Activated CD8-positive, alpha-beta memory T cell treated with anti-CD3 and anti-CD28 coated beads, Interleukin-2, amount 50 U/mL, for 1 hour (primary cell): ENCODE measurements around the gene NRBF2.
"Not testable (repeated sequence)": the region's sequence is repeated elsewhere in the genome, so short reads cannot be mapped to it uniquely, and the experiment has no call there.

Experiments
- DNase-seq: peaks from one replicate; pipeline ENCODE4 v3.0.0-alpha.2; 2020; ENCODE audit errors: extremely low read depth

NRBF2 gene

GRCh38 chr10:63133056-63133820 is at the start of gene NRBF2:
Gene NRBF2, plus strand, starts transcription at chr10:63133328. Its CDS starts 143 bp downstream, at chr10:63133471.
- peak; percentile 93 for DNase-seq

DNA sequence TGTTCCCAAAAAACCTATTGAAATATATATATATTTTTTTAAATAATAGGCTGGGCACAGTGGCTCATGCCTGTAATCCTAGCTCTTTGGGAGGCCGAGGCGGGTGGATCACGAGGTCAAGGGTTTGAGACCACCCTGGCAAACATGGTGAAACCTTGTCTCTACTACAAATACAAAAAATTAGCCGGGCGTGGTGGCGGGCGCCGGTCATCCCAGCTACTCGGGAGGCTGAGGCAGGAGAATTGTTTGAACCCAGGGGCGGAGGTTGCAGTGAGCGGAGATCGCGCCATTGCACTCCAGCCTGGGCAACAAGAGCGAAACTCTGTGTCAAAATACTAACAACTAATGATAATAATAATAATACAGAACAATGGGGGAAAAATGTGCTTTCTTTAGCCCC is 49.7 kb upstream of the NRBF2 start:
- not testable (repeated sequence) for DNase-seq

DNA sequence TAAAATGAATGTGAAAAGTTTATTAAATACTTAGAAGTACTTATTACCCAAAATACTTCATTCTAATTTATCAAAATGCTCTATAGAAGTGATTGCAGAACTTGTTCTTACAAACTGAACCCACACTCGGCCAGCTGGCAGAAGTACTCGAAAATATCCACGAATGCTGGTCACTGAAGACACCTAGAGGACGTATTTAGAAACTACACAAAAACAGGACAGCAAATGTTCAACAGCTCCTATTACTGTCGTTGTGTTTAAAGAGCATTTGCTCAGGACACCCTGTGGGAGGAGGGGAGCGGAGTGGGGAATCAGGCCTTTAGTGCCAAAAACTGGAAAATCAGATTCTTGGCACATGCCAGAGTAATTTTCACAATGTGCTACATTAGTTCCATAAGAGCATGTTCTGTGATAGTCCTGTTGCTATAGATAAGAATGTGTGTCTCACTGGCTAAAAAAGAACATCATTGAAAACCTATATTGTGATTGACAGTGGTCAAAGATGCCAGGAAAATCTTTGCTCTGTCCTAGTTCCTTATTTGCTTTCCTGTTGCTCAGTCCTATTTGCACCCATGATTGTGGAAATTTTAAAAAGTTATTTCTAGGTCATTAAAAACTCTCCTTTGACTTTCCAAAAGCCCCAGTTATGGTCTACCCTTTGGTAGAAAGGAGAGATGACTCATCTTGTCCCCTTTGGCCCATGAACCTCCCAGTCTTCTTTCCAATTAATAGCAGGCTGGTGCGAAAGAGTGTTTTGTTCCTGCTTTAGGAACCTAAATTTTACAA is 49.0 kb upstream of the NRBF2 start:
- peak; percentile 3 for DNase-seq

DNA sequence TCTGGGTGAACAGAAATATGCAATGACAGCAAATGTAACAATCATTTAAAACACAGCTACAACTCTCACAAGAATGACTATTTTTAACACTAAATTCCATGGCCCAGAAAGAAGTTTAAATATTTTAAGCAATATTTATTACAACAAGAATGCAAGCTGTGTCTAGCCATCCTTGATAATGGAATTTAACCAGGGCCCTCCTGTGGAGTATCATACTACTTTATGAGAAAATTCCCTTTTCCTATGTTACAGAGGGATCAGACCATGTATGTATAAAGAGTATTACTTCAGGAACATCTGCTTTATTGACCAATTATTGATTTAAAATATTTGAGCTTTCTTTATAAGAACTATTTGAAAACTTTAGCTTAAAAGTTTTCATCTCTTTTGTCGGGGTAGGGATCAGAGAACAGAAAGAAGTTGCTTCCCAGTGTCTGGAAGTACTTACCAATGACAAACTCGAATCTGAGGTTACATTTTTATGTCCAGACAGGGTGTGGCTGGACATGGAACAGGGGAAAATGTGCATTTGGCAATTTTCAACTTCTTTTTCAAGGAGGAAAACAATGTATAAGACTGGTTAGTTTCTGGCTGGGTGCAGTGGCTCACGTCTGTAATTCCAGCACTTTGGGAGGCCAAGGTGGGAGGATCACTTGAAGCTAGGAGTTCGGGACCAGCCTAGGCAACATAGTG is 48.3 kb upstream of the NRBF2 start:
- DNase-seq, result no peak

DNA sequence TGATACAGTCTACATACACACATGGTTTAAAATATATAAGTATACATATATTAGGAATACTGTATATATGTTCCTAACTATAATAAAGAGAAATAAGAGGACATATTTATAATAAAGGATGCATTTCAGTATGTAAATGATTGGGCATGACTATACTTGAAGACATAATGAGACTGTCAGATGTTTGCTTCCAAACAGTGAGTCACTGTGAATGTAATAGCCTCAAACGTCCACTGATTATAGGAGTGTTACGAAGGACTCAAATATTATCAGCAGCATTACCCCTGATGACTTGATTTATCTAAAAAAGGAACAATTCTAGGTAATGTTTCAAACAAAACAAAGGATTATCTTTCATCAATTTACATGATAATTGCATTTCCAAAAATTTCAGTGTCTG is 39.9 kb upstream of the NRBF2 start:
- DNase-seq, result no peak

DNA sequence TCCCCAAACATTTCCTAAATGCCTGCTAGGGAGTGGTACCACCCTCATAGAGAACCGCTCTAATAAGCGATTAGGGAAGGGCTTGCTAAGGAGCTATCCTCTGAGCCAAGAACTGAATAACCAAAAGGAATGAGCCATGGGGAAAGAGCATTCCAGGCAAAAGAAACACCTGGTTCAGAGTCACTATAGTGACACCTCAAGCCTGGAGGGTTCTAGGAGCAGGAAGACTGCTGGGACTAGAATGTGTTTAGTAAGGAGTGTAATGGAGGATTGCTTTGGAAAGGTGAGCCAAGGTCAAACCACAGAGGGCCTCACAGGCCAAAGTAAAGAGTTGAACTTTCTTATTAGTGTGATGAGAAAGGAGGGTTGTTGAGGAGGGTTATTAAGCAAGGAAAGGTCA is 38.7 kb upstream of the NRBF2 start:
- DNase-seq, result no peak

DNA sequence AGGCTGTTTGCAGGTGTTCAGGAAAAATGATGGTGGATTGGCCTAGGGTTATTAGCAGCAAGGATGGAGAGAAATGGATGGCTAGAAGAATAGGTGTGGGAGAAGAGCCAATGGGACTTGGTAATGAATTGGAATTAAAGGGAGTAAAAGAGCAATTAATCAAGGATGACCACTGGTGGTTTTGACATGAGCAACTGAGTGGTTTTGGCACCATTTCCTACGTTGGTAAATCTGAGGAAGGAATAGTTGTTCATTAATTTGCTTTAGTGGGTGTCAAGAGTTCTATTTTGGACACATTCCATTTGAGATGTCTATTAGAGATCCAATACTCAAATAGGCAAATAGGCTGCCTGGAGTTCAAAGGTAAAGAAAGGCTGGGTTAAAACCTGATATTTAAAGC is 38.2 kb upstream of the NRBF2 start:
- DNase-seq, result no peak

DNA sequence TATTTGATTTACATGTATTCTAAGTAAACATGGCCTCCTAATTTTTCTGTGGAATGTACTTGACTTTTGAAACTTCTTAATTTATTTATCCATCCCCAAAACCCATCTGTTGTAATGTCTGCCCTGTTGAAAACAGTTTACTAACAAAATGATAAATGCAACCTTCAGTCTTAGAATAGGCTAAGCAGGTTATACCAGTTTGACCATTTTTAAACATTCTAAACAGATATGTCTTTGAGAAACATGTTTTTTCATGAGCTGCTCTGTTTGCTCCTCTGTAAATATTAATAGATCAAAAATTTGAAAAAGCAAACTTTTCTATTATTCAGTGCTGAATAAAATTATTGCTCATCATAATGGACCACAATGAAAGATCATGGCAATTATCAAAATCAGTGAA is 33.4 kb upstream of the NRBF2 start:
- no peak for DNase-seq

DNA sequence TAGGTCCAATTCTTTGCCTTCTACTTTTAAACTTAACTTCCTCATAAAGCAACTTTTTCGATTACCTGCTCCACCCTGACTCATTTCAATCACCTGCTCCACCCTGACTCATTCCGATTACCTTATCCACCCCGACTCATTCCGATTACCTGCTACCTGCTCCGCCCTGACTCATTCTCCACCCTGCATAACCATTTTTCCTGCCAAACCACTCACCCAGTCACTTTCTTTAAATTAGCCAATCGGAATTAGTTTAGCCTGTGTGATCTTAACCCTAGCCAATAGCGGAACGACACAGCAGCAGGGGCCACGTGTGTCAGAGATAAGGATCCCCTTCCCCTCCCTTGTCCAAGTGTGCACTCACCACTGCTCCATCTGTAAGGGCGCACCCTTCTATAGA is 32.0 kb upstream of the NRBF2 start:
- not testable (repeated sequence) for DNase-seq

DNA sequence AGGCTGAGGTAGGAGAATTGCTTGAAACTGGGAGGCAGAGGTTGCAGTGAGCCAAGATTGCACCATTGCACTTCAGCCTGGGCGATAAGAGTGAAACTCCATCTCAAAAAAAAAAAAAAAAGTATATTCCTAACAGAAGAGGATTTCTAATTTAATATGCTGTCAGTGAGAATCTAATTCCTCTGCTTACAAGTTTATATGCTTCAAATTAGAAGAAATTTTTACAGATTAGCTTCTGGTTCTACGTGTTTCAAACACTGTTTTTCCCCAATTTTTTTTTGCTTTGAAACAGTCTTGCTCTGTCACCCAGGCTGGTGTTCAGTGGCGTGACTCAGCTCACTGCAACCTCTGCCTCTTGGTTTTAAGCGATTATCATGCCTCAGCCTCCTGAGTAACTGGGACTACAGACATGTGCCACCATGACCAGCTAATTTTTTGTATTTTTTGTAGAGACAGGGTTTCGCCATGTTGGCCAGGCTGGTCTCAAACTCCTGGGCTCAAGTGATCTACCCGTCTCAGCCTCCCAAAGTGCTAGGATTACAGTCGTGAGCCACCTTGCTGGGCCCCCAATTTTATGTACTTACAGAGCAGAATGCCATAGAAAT is 30.7 kb upstream of the NRBF2 start:
- not testable (repeated sequence) for DNase-seq

GRCh38 chr10:63103178-63103577 is 29.9 kb upstream of the NRBF2 start:
- not testable (repeated sequence) for DNase-seq

- DNase-seq, result no peak
Measured at GRCh38 chr10:63103971-63104409, 29.1 kb upstream of the NRBF2 start.

DNA sequence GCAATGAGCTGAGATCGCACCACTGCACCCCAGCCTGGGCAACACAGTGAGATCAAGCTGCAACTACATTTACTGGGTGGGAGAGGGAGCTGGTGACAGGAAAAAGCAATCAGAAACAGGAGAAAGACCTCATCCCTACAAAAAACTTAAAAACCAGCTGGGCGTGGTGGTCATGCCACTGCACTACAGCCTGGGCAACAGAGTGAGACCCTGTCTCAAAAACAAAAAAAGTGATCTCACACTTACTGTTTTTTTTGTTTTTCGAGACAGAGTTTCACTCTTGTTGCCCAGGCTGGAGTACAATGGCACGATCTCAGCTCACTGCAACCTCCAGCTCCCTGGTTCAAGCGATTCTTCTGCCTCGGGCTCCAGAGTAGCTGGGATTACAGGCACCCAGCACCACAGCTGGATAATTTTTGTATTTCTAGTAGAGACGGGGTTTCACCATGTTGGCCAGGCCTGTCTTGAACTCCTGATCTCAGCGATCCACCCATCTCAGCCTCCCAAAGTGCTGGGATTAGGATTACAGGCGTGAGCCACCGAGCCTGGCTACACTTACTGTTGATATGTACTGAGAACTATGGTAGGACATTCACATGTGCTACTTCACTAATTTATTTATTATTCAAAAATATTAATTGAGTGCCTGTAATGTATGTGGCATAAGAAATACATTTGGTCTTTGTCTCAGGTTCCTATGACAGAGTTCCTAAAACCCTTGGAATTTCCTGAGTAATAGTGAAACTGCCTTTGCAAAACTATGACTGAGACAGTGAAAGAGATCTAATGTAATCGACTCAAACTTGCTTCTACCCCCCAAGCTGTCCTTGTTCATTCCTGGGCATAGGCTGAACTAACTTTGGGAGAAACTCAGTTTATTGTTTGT is 27.7 kb upstream of the NRBF2 start:
- DNase-seq, result no peak

- no peak for DNase-seq
Measured at GRCh38 chr10:63106111-63106755, 26.9 kb upstream of the NRBF2 start.

GRCh38 chr10:63107943-63108437 is 25.1 kb upstream of the NRBF2 start:
- DNase-seq, result no peak

DNA sequence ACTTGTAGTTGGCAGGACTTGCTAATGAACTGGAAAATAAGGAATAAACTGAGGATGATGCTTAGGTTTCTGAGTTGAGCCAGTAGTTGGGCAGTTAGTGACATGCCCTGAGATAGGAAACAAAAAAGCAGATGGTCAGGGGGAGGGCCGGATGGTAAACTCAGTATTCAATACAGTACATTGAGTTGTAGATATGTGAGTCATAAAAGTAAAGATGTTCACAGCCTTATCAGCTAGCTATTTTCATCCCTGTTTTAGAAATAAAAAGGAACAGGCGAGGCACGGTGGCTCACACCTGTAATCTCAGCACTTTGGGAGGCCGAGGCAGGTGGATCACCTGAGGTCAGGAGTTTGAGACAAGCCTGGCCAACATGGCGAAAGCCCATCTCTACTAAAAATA is 22.2 kb upstream of the NRBF2 start:
- DNase-seq, result no peak

- DNase-seq, result no peak
Measured at GRCh38 chr10:63114031-63114814, 18.9 kb upstream of the NRBF2 start.

DNA sequence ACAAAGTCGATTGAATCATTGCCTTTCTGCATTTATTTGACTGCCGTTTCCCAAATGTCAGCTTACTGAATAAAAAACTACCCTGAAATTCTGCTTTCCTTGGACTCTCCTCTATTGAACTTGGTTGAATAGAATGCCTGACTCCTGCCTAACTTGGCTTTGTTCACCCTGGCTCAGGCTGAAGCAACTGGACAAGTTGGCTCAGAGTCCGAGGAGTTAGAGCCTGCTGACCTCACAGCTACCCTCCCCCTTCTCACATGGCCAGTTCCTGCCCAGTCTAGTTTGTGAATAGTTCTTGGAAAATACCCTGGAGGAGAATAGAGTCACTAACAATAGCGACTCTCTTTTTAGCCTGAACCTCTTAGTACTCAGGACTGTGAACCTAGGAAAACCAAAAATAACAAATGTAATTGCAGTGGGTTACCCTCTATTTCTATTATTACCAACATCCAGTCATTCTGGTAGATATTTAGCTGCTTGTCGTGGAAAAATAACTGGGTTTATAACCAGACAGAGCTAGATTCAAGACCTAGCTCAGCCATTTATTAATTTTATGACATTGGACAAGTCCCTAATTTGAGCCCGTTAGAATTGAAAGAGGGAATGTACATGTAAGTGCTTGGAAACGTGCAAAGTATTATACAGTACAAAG is 17.3 kb upstream of the NRBF2 start:
- no peak for DNase-seq

GRCh38 chr10:63116452-63117072 is 16.6 kb upstream of the NRBF2 start:
- DNase-seq, result no peak
